ENCODE measurements around the gene CCNQ. TPM values are rescaled to one million over a fixed set of nuclear protein-coding genes. Genes with fewer than 3 reads are reported as not detected.

The CCNQ gene
- total and polyA plus RNA-seq, 10 of the 15 experiments (the other 5 are each of a cell fraction or from before 2014, with no cell fraction given): 0.45 to 36.2 (median 18.2) TPM

- TF ChIP-seq, protein P1, sequence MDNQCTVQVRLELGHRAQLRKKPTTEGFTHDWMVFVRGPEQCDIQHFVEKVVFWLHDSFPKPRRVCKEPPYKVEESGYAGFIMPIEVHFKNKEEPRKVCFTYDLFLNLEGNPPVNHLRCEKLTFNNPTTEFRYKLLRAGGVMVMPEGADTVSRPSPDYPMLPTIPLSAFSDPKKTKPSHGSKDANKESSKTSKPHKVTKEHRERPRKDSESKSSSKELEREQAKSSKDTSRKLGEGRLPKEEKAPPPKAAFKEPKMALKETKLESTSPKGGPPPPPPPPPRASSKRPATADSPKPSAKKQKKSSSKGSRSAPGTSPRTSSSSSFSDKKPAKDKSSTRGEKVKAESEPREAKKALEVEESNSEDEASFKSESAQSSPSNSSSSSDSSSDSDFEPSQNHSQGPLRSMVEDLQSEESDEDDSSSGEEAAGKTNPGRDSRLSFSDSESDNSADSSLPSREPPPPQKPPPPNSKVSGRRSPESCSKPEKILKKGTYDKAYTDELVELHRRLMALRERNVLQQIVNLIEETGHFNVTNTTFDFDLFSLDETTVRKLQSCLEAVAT (IDR thresholded peaks at IDR 0.05): no peak
- no peak for TF ChIP-seq PAX8 (IDR thresholded peaks at IDR 0.05)
- TF ChIP-seq HDAC2 (IDR thresholded peaks at IDR 0.05): no peak
- TF ChIP-seq CTCF (IDR thresholded peaks at IDR 0.05 in 2 of 3, conservative IDR thresholded peaks at IDR 0.05 in 1 of 3; ENCODE audit: control insufficient read depth in 2 of 3, extremely low read depth in 1 of 3, insufficient read depth in 1 of 3, low read depth in 3 of 3, low read length in 3 of 3): no peak
- no peak for TF ChIP-seq LARP7 (IDR thresholded peaks at IDR 0.05)
- TF ChIP-seq MTA3 (IDR thresholded peaks at IDR 0.05; ENCODE audit: borderline replicate concordance, low read length): no peak
- TF ChIP-seq SPI1 (IDR thresholded peaks at IDR 0.05; ENCODE audit: borderline replicate concordance, insufficient read depth, low read depth, low read length): no peak
- TF ChIP-seq RCOR1 (conservative IDR thresholded peaks at IDR 0.05; ENCODE audit: low read depth, low read length): no peak
- TF ChIP-seq, protein P2, sequence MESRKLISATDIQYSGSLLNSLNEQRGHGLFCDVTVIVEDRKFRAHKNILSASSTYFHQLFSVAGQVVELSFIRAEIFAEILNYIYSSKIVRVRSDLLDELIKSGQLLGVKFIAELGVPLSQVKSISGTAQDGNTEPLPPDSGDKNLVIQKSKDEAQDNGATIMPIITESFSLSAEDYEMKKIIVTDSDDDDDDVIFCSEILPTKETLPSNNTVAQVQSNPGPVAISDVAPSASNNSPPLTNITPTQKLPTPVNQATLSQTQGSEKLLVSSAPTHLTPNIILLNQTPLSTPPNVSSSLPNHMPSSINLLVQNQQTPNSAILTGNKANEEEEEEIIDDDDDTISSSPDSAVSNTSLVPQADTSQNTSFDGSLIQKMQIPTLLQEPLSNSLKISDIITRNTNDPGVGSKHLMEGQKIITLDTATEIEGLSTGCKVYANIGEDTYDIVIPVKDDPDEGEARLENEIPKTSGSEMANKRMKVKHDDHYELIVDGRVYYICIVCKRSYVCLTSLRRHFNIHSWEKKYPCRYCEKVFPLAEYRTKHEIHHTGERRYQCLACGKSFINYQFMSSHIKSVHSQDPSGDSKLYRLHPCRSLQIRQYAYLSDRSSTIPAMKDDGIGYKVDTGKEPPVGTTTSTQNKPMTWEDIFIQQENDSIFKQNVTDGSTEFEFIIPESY (IDR thresholded peaks at IDR 0.05): no peak
- TF ChIP-seq NBN (IDR thresholded peaks at IDR 0.05): no peak
Measured at GRCh38 chrX:153631907-153632594, 33.1 kb upstream of the CCNQ start (continued).

All from GM12878 (cell line).